ENCODE measurements around the gene ACTL10.

DNA sequence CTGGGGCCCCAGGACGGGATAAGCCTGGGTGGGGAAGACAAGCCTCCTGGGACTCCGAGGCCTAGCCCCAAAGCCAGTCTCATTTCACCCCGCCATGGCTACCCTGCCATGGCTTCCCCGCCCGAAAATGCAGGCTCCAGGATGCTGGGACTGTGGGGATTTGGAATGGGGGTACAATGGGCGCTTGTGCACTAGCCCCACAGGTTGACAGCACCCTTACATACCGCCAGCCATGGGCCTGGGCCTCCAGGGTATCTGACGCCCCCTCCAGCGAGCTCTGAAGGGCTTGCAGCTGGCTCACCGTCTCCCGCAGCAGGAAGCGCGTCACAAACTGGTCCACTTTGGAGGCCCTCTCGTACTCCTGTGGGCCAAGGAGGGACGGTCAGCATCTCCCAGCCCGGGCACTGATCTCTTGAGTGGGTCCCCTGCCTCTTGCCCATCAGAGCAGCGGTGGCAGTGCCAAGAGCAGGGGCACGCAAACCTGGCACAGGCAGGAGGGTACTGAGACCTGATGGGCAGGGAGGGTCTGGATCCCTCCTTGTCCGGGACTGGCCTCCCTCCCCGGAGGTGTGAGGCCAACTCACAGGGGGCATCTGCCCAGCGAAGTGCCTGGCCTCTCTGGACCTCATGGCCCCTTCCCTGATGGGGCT, 6.6 kb upstream of the ACTL10 start:
- no peak for TF ChIP-seq CTCF (IDR thresholded peaks at IDR 0.05; ENCODE audit: low read depth, low read length)
- no peak for TF ChIP-seq POLR2A (IDR thresholded peaks at IDR 0.05; ENCODE audit: extremely low read depth, insufficient read length)
- TF ChIP-seq MAX (IDR thresholded peaks at IDR 0.05; ENCODE audit: low read depth, low read length), result no peak

All from NB4 (cell line).